NK-92 (cell line): ENCODE results near the gene STAB2.

Experiments
- DNase-seq: peaks from one replicate; lab custom pipeline; 2025; ENCODE audit not compliant: unreplicated experiment; lab: John Stamatoyannopoulos, UW

Gene STAB2

GRCh38 chr12:103743788-103744187 is 156.7 kb downstream of the STAB2 start:
- no peak for DNase-seq

DNA sequence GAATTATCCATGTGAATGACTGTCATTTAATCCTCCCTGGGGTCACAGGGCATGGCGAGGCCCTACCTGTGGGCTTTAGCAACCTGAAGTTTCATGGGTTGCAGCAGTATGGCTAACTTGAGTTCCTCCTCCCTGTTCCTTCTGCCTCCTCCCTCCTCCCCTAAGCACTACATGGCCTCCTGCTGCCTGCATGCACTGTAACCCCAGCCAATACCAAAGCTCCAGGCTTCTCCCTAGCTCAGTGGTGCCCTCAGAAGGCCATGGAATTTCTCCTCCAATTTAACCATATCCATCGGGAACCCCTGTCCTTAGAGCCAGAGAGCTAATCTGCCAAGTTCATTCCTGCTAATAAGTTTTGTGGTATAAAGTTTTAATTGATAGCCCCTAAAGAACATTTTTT is 158.9 kb downstream of the STAB2 start:
- DNase-seq: no peak

DNA sequence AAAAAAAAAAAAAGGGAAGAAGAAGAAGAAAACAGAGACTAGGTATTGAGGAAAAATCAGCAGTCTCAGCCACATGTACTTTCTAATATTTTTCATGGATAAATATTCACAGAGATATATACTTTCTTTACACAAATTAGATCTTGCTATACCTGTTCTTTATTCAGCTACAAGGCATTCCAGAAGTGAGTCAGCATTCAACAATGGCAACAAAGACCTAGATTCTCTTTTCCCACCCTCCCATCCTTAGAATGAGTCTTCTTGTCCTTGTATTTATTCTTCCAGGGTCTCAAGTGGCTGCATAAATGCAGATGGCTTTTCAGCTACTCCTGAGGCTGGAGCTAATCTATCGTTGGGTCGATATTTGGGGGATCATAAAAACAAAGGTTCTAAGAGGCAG is 160.9 kb downstream of the STAB2 start:
- no peak for DNase-seq

DNA sequence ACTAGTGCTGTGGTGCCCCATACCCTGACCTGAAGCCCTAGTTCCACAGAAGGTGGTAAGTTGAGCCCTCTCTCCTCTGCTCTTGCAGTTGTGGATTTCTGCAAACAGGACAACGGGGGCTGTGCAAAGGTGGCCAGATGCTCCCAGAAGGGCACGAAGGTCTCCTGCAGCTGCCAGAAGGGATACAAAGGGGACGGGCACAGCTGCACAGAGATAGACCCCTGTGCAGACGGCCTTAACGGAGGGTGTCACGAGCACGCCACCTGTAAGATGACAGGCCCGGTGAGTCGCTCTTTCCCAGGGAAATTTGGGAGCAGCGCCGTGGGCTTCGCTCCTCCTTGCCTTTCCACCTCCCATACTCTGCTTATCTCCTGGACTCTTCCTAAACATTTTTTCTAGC is 161.8 kb downstream of the STAB2 start:
- no peak for DNase-seq

DNA sequence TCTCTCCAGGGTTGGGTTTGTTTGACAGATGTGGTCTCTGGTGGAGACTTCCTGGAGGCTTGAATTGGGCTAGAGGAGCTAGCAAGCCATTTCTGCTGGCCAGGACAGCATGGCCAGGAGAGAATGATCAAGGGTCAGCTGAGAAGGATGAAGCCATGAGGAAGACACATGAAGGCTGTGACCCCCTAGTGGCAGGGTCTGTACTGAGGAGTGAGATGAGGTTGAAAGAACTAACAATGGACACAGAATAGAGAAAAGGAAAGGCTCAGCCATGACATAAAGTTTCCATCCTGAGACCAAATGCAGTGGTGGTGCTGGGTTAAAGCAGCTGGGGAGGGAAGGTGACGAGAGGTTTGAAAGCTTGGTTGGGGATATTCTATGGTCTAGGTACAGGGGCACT is 164.1 kb downstream of the STAB2 start:
- no peak for DNase-seq

DNA sequence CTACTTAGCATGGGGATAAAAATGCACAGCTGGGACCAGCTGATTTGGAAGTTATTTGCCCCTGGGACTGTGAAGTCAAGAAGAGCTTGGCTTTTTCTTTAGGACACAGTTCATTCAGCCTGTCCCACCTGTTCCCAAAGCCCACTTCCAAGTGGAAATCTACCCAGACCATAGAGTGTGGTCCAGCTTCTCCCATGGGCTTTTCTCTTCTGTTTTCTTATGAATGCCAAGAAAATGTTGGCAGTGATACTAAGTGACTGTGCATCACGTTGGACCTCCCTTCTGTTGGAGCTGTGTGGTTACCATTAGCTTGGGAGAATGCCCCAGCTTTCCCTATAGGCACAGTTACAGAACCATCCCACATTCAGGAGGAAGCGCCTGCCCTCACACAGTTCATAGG is 164.5 kb downstream of the STAB2 start:
- DNase-seq: no peak

DNA sequence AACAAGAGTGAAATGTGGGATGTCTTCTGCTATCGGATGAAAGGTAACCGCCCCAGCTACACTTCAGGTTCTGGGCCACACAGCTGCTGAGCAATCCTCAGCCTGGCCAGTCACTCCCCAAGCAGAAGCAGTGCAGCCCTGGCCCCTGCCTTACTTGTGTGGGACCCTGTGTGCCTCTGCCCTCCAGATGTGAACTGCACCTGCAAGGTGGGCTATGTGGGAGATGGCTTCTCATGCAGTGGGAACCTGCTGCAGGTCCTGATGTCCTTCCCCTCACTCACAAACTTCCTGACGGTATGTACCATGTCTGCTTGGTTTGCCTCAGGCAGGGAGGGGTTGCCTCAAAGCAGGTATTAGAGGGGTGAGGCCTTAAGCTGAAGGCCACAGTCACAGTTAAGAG is 168.4 kb downstream of the STAB2 start:
- DNase-seq: no peak

- no peak for DNase-seq
These were observed 169.4 kb downstream of the STAB2 start for GRCh38 chr12:103756443-103756842.

GRCh38 chr12:103757248-103757647 is 170.2 kb downstream of the STAB2 start:
- DNase-seq: no peak

DNA sequence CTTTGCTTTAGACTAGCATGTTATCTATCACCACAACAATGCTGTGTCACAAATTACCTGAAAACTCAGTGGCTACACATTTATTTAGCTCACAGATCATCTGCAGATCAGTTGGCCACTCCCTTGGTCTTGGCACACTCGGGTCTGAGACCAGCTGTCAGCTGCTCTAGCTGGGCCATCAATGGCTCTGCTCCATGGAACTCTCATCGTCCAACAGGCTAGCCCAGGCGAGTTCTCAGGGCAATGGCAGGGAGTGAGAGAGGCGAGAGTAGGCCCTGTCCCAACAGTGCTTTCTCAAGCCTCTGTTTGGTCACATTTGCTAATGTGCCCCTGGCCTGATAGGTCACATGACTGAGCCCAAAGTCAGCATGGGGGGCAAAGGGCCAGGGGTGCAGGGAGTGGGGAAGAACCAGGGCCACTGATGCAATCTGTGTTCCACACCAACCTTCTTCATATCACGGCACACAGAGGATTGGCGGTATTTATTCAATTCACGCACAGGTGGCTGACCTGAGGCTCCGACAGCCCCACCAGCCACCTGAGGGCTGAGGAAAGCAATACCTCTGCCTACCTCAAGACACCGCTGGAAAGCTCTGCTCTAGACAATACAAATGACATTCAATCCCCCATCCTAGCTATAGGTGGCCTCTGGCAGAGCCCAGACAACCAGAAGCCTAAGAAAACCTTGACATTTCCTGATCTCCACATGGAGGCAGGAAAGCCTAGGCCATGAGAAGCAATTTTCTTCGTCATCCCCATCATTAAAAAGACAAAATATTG is 171.4 kb downstream of the STAB2 start:
- DNase-seq: no peak

- DNase-seq: no peak
These were observed 175.4 kb downstream of the STAB2 start for GRCh38 chr12:103762473-103762872.

DNA sequence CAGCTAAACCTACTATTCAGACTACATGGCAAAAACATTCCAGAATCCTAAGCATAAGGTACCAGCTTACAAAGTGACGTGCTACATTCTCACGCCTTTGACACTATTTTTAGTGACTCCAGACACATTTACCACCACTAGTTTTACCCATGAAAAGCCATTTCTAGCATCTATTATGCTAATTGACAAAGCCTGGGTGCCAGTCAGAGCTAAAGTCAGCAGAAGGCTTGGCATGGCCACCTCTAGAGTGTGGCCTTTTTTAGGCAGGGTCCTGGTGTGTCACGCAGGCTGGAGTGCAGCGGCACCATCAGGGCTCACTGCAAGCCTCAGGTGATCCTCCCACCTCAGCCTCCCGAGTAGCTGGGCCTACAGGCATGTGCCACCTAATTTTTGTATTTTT is 178.2 kb downstream of the STAB2 start:
- DNase-seq: no peak

GRCh38 chr12:103766028-103766427 is 179.0 kb downstream of the STAB2 start:
- DNase-seq: no peak

- no peak for DNase-seq
These were observed 181.5 kb downstream of the STAB2 start for GRCh38 chr12:103768467-103769123.

GRCh38 chr12:103769240-103769945 is 182.3 kb downstream of the STAB2 start:
- no peak for DNase-seq

- no peak for DNase-seq
These were observed 184.4 kb downstream of the STAB2 start for GRCh38 chr12:103771466-103771865.

GRCh38 chr12:103772367-103773108 is 185.5 kb downstream of the STAB2 start:
- no peak for DNase-seq

GRCh38 chr12:103773109-103773910 is 186.2 kb downstream of the STAB2 start:
- DNase-seq: no peak

GRCh38 chr12:103774977-103775560 is 188.0 kb downstream of the STAB2 start:
- DNase-seq: no peak

DNA sequence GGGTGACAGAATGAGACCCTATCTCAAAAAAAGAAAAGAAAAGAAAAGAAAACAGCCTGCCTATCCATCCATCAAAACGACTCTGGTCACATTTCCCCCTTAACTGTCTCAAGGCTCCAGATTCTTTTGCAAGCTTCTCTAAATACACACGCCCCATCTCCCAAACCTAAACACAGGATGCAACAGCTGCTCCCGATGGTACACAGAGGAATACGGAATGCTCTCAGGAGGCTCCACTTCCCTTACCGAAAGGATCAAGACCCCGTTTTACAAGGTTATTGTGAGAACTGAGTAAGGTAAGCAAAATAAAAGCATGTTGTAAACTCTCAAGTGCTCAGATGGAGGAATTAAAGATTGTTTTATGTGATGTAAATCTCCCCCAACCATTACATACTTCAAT is 191.7 kb downstream of the STAB2 start:
- no peak for DNase-seq
